Dendritic cell treated with granulocyte-macrophage colony-stimulating factor and Interleukin-4, amounts not matched to agents 40 ng/mL and 50 ng/mL, for 4 days (primary cell): ENCODE results near the gene HOOK1.
"Not testable (repeated sequence)": the region's sequence is repeated elsewhere in the genome, so short reads cannot be mapped to it uniquely, and the experiment has no call there.

ENCODE experiments used
- H3K27ac Mint-ChIP-seq: one replicate; pipeline ENCODE4 v1.8.0; 2022; ENCODE audit warnings: mild to moderate bottlenecking, mixed read lengths
- H3K27me3 Mint-ChIP-seq: one replicate; pipeline ENCODE4 v1.8.0; 2022; ENCODE audit warnings: mild to moderate bottlenecking, mixed read lengths
- H3K36me3 Mint-ChIP-seq: one replicate; pipeline ENCODE4 v1.8.0; 2022; ENCODE audit warnings: low read depth, mixed read lengths
- H3K4me1 Mint-ChIP-seq: one replicate; pipeline ENCODE4 v1.8.0; 2022; ENCODE audit warnings: low read depth, mixed read lengths
- H3K4me3 Mint-ChIP-seq: one replicate; pipeline ENCODE4 v1.8.0; 2022; ENCODE audit warnings: mild to moderate bottlenecking, moderate library complexity, mixed read lengths
- H3K9me3 Mint-ChIP-seq: one replicate; pipeline ENCODE4 v1.8.0; 2022; ENCODE audit warnings: mixed read lengths
- intact Hi-C: fragments of 100-400 bp; cut with micrococcal nuclease; formaldehyde crosslinking; loops from one replicate; pipeline ENCODE4 v1.15.0; 2022

Gene HOOK1

DNA sequence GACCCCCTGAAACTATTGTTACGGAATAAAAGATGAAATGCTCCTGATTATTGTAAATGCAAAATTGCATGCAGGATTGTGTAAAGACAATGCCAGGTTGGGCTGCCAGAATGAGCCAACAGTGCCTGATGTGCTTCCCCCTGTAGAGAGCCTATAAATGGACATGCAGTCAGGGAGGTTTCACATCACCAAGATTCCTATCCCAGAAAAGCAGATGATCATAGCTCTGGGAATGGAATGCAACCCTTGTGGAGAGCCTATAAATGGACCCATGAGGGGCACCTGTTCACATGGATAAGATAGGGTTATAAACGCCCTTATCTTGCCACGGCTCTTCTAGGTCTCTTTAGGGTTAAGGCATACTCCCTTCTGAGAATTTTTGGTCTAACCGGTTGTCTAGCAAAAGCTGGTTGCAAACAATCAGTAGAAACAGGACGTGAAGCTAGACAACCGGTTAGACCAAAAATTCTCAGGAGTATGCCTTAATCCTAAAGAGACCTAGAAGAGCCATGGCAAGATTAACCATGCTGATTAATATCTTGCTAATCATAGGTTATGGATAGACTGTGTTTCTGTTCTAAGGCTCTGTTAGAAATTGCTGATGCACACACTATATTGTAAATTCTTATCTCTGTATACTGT lies 106.6 kb downstream of the HOOK1 start:
- H3K36me3 Mint-ChIP-seq, H3K27ac Mint-ChIP-seq, H3K4me1 Mint-ChIP-seq, intact Hi-C loops, H3K4me3 Mint-ChIP-seq: not testable (repeated sequence)
- peaks cover 12% of the 10 kb centered on the region for H3K27me3 Mint-ChIP-seq
- H3K9me3 Mint-ChIP-seq: peaks cover 11% of the 10 kb centered on the region

DNA sequence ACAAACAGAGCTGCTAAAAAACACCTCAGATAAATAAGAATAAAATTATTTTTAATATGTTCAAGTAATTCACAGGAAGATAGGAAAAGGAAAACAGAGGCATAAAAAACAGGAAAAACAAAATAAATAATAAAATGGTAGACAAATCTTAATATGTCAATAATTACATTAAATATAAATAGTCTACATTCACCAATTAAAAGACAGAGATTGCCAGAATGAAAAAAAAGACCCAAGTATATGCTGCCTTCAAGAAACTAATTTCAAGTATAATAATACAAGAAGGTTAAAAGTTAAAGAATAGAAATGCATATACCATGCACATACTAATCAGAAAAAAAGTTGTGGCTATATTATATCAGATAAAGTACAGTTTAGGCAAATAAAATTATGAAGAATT lies 109.9 kb downstream of the HOOK1 start:
- Mint-ChIP-seq H3K9me3 (peaks cover 11% of the 10 kb centered on the region), H3K27me3 (peaks cover 30% of the 10 kb centered on the region), H3K4me1 (peaks cover 12% of the 10 kb centered on the region), H3K4me3 (no peak overlapping the region), H3K27ac (no peak overlapping the region), H3K36me3 (no peaks in the 10 kb centered on the region)
- intact Hi-C loops: no loop called here
